NCI-H524 (cell line): Measurements from ENCODE around the gene TNFRSF8.
A peak's percentile ranks its signal among the peaks of the same experiment; 100 is the strongest.

Source experiments
- DNase-seq, 2 experiments: peaks; one replicate each; lab custom pipeline; 2025; lab: John Stamatoyannopoulos, UW

Gene TNFRSF8

DNA sequence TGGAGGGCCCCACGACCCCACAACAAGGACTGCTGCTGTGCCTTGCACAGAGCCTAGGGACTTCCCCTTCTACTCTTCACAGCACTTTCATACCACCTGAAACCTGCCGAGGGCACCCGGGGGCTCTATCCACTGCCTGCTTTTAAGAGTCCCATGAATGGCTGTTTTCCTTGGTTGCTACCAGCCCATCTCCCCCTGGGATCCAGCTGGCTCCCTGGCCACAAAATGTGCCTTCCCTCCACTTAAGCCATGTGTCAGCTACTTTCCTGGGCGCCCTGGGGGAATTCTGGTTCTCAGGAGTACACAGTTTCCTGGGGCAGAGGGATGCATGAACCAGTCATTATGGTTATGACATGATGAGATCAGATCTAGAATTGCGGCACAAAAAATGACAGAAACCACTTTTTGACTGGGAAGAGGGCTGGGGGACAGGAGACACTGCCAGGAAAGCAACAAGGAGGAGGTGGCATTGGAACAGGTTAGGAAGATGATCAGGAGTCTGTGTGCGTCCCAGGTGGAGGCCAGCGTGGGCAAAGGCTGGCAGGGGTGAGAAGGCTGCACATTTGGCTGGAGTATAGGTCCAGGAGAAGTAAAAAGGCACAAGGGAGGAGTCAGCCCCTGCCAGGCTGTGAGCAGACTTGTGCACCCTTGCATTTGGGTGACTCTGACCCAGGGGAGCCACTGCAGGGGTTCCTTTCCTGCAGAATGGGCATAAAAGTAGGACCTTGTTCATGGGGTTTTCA is 3.2 kb upstream of the TNFRSF8 start:
- peak in 1 of 2 experiments; percentile 31 for DNase-seq

DNA sequence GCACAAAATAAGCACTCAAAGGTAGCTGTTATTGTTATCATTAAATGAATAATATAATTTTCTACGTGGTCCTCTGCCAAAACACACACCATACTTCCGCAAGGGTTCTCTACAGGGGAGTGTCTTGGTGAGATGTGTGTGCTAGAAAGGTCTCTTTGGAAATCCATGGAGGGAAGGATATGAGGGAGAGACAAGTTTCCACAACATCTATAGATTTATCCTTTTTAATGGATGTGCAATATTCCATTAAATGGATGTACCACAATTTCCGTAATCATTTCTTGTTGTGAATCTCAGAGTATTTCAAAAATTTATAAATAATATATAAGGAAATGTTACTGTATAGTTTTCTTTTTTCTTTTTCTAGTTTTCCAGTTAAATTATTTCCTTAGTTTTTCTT is 2.6 kb upstream of the TNFRSF8 start:
- no peak for DNase-seq

DNA sequence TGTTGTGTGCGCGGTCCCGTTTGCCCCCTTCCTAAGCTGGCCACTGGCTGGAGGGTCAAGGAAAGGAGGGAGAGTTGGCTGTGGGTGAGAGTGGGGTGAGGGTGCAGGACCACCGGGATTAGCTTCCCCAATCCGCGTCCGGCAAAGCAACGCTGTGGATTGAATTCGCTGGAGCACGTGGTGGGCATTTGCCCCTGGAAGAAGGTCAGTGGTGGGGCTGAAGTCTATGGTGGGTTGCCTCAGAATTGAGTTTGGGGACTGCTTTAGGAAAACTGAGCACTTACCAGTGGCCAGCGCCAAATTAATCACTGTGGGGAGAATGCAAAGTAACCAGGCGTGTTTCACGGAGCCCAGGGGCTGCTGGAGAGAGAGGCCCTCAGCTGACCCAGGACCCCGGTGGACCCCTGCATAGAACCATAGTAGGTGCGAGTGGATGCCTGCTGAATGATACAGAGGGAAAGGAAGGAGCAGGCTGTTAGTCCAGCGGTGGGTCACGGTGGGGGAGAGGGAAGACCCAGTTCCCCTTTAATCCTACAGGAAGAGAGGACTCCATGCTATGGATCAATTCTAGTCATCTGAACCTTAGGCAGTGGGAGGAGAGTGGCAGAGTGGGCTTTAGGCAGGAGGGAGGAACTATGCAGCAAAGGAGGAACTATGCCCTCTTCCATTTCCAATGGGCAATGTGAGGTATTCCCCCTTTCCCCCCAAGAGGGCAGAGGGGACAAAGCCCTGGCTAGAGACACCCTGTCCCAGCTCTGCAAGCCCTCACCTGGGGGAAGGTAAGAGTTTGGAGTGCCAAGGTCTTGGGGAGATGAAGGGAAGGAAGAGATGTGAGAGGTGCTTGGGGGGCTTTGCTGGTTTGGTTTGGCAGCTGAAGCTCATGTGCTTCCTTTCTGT is 1.2 kb downstream of the TNFRSF8 start:
- DNase-seq = no peak

- no peak for DNase-seq
Measured at GRCh38 chr1:12065872-12066271, 2.8 kb downstream of the TNFRSF8 start.

DNA sequence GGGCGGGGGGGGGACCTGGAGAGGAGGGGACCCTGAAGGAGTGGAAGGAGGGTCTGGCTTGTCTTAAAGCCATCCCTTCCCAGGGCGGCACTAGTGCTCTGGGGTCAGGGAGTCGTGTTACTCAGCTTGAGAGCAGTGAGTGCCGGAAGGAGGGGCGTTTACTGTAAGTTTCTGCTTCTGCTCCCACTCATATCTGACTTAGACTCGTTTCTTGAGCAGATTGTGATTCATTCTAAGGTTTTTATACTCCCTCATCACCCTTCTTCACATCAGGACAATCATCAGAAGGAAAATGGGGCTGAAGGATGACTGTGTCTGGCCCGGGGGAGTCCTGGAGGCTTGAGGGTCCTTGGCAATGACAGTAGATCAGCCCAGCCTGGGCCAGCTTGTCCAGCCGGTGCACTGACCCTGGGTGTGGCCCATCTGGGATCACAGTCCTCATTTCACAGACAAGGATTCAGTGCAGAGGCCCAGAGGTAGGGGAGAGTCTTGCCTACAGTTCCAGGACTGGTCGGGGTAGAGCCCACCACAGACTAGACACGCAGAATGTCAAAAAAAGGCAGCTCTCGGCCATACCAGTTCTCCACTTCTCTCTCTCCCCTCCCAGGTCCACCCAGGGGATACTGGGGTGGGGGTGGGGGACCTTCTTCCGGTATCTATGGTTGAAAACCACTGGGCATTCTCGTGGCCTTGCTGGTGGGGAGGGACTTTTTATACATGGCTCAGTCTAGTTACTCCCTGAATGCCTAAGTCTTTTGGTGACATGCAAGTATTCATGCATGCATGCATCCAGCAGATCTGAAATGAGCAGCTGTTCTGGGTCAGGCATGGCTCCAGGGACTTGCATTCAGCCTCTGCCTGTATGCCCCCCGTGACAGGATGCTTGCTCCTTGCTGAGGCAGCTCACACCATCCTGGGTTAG is 5.1 kb downstream of the TNFRSF8 start:
- DNase-seq = no peak

GRCh38 chr1:12069623-12070244 is 6.6 kb downstream of the TNFRSF8 start:
- DNase-seq = no peak

- no peak for DNase-seq
Measured at GRCh38 chr1:12071892-12072291, 8.8 kb downstream of the TNFRSF8 start.

DNA sequence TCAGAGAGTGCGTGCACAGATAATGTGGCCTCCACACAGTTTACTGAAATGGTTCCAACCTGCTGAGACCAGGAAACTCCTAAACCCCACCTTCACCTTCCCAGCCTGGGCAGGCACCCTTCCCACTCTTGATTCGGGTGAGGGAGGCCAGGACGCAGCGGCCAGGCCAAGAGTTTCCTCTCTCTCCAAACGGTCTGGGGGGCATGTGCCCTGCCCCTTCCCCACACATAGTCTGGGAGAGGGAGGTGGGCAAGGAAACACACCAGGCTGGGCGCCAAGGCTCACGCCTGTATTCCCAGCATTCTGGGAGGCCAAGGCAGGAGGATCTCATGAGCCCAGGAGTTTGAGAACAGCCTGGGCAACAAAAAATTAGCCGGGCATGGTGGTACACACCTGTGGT is 9.6 kb downstream of the TNFRSF8 start:
- DNase-seq = no peak

DNA sequence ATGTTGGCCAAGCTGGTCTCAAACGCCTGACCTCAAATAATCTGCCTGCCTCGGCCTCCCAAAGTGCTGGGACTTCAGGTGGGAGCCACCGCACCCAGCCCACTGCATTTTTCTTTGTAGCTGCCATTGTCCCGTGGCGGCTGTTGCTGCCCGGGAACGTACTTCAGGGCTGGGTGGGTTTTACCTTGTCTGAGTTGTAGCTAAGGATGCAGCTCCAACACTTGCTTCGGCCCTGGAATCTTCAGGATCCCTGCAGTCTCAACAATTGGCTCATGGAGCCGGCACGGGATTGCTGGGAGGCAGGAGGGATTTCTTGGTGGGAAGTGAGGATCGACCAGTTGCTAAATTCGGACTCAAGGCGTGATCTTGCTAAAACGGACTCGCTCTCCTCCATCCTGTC is 10.7 kb downstream of the TNFRSF8 start:
- no peak for DNase-seq

GRCh38 chr1:12075195-12076114 is 12.4 kb downstream of the TNFRSF8 start:
- DNase-seq = no peak

DNA sequence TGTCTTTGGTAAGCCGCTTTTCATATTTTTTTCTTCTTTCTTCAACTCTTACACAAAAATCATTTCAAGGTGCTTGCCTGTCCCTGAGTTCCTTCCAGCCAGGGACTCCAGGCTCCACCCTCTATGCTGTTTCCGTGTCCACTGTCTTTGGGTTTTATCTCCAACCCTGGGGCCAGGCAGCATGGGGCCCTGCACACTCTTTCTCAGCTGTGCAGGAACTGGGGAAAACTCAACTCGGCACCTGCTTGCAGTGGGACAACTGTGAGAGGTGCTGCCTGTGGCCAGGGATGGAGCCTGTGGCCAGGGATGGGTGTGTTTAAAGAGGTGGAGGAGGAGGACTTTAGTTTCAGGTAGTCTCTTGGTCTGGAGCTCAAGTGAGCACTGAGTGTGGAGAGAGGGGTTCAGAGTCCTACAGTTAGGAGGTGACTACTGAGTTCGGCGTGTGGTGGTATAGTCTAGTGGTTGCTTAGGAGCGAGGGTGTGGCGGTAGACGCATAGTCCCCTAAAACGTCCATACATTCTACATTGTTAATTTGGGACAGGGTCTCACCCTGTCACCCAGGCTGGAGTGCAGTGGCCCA is 13.4 kb downstream of the TNFRSF8 start:
- no peak for DNase-seq

GRCh38 chr1:12078575-12078937 is 15.5 kb downstream of the TNFRSF8 start:
- no peak for DNase-seq

DNA sequence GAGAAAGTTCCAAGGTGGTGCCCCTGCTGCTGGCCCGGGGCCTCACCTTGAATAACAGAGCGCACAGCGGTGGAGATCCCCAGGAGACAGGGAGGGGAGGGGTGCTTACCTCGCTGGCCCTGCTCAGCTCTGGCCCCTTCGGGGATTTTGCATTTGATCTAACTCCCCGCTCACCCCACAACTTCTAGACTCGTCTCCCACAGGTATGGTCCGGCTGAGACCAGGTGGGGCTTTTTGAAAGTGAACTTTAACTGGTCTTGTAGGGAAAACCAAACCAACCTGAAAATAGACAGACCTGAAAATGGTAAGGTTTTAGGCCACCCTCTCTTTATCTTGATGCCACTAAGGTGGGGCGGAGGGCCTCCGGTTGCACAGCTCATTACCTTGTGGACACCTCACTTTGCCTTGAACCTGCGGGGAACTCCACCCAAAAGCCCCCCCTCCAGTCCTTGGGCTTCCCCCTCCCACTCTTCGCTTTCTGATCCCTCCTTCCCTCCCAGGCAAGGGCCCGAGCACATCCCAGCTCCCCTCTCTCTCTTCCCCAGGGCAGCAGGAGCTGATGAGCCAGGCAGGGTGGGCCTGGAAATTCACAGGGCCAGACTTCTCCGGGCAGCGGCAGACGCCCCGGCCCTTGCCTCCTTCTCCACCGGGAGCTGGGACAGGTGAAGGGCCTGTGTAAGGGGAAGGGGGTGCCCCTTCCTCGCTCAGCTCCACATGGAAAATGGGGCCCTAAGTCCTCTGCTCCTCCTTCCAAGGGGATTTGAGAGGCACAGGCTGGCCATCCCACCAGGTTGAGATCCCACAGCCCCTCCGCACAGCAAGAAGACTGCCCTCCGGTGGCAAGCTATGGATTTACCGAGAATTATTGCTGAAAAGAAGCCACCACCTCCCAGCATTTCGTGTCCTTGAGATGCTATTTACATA is 16.1 kb downstream of the TNFRSF8 start:
- peak in 1 of 2 experiments; percentile 53 for DNase-seq

DNA sequence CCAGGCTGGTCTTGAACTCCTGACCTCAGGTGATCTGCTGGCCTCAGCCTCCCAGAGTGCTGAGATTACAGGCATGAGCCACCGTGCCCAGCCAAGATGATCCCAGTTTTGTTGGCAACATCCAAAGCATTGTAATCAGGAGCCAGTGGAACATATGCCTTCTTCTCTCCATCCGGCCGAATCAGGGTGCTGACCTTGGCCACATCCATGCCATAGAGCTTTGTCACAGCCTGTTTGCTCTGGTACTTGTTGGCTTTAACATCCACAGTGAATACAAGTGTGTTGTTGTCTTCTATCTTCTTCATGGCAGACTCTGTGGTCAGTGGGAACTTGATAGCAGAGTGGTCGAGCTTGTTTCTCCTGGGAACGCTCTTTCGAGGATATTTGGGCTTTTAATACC is 17.1 kb downstream of the TNFRSF8 start:
- DNase-seq = no peak

DNA sequence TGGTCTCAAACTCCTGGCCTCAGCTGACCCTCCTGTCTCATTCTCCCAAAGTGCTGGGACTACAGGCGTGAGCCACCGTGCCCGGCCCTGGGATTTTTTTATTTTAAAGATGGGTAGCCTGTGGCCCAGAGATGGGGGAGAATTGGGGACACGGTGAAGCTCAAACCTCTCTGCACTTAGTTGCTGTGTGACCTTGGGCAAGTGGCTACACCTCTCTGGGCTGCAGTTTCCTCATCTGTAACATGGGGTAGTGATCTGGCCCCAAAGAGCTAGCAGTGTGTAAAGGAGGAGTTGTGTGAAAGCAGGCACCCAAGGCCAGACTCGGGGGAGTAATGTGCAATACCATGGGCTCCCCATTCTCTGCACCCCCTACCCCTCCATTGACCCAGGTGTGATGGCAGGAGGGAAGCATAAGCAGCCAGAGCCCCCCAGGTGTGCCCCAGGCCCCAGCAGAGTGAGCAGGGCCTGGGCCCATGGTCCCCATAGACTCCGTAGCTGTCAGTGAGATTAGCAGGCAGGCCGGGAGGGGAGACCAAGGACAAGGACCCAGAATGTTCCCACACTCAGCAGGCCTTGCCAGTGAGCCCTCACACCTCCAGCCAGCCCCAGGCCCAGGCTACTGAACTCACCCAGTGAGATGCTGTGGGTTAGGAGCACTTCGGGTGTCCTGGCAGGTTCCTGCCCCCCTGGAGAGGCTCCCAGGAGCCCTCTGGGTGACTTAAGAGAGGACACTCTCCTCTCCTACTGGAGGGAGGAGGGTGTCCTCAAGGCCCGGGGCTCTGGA is 17.9 kb downstream of the TNFRSF8 start:
- no peak for DNase-seq

GRCh38 chr1:12081648-12082396 is 18.7 kb downstream of the TNFRSF8 start:
- DNase-seq = no peak

GRCh38 chr1:12082988-12083387 is 19.9 kb downstream of the TNFRSF8 start:
- no peak for DNase-seq

DNA sequence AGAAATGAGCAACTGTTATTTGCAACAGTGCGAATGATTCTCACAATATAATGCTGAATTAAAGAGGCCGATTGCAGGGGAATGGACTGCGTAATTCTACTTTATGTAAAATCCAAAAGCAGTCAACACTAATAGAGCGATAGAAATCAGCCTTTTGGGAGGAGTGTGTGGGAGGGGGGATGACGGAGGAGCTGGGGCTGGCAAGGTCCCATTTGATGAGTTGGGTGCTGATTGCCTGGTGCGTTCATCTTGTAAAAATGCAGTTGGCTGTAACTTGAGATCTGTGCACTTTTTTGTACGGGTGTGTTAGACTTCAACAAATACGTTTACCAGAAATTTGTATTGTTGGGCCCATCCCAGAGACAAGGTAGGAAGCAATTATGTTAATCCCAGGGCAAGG is 20.7 kb downstream of the TNFRSF8 start:
- DNase-seq = no peak
